SU-DHL-6 (cell line): Measurements from ENCODE around the gene OR7A5.

Experiments
- H2AFZ ChIP-seq: fragments of 200-600 bp; sonication (generic); 2 replicates; pipeline ENCODE4 v1.6.1; 2014; ENCODE audit warnings: low read depth, mild to moderate bottlenecking, moderate library complexity, mixed read lengths, antibody characterized with exemption, low read length; ENCODE audit not compliant: severe bottlenecking
- H3F3A ChIP-seq: fragments of 200-600 bp; shearing (Covaris generic); 2 replicates; pipeline ENCODE4 v1.6.0; 2016; ENCODE audit warnings: antibody characterized with exemption, mild to moderate bottlenecking; ENCODE audit not compliant: insufficient read depth
- H3K27ac ChIP-seq: fragments of 200-600 bp; sonication (generic); 2 replicates; pipeline ENCODE4 v1.5.1; 2016; ENCODE audit warnings: low read depth, mild to moderate bottlenecking, low read length, moderate library complexity, mixed read lengths
- H3K27me3 ChIP-seq: fragments of 200-600 bp; sonication (generic), shearing (Covaris generic); 2 replicates; pipeline ENCODE4 v1.6.0; 2014; ENCODE audit warnings: mild to moderate bottlenecking, low read length
- H3K36me3 ChIP-seq: fragments of 200-600 bp; sonication (generic); 2 replicates; pipeline ENCODE4 v1.6.1; 2014; ENCODE audit warnings: mild to moderate bottlenecking, low read length, mixed read lengths
- H3K4me2 ChIP-seq: fragments of 300-600, 200-600 bp; shearing (Covaris generic), sonication (generic); 2 replicates; pipeline ENCODE4 v1.6.0; 2014; ENCODE audit warnings: low read length, low read depth, mild to moderate bottlenecking; ENCODE audit not compliant: poor library complexity, severe bottlenecking
- H3K4me3 ChIP-seq: fragments of 200-600 bp; sonication (generic); 2 replicates; pipeline ENCODE4 v1.5.1; 2014; ENCODE audit warnings: antibody characterized with exemption, low read length, mild to moderate bottlenecking, mixed read lengths; ENCODE audit not compliant: insufficient read depth, poor library complexity, severe bottlenecking
- H3K79me2 ChIP-seq: fragments of 200-600 bp; sonication (generic); 2 replicates; pipeline ENCODE4 v1.6.1; 2014; ENCODE audit warnings: mild to moderate bottlenecking, low read length, moderate library complexity; ENCODE audit not compliant: insufficient read depth
- H3K9ac ChIP-seq: fragments of 200-600 bp; sonication (generic); 2 replicates; pipeline ENCODE4 v1.7.0; 2014; ENCODE audit warnings: mild to moderate bottlenecking, low read length
- H3K9me2 ChIP-seq: fragments of 200-600 bp; sonication (generic); replicated peaks from 2 replicates; pipeline ENCODE4 v1.6.1; 2014; ENCODE audit warnings: low read length; ENCODE audit not compliant: insufficient read depth
- H3K9me3 ChIP-seq: fragments of 200-600 bp; sonication (generic); 2 replicates; pipeline ENCODE4 v1.6.1; 2014; ENCODE audit warnings: low read length, mixed read lengths; ENCODE audit not compliant: insufficient read depth
- H4K20me1 ChIP-seq: fragments of 200-600 bp; sonication (generic); 2 replicates; pipeline ENCODE4 v1.6.1; 2014; ENCODE audit warnings: low read depth, mild to moderate bottlenecking, antibody characterized with exemption, low read length, moderate library complexity, mixed read lengths
- EZH2phosphoT487 ChIP-seq: fragments of 200-600 bp; sonication (generic), shearing (Covaris generic); conservative IDR thresholded peaks from 2 replicates; pipeline ENCODE4 v1.6.1; 2018; ENCODE audit warnings: mild to moderate bottlenecking, antibody characterized with exemption, low read length, moderate library complexity, mixed read lengths
- TF ChIP-seq, protein P1 (sequence below): fragments of 200-600 bp; sonication (generic); IDR thresholded peaks from one replicate; pipeline ENCODE4 v1.5.1; 2017; ENCODE audit warnings: antibody characterized with exemption, mild to moderate bottlenecking, low read length, moderate library complexity; ENCODE audit not compliant: insufficient read depth, poor library complexity, severe bottlenecking

Gene OR7A5

GRCh38 chr19:14814982-14815652 is 19.9 kb downstream of the OR7A5 start:
- Histone ChIP-seq H3K9me3 (no peaks in the 10 kb centered on the region), H3K27ac (no peak overlapping the region), H3K4me3 (no peak overlapping the region), H3K4me2 (no peak overlapping the region), H3K27me3 (no peaks in the 10 kb centered on the region), H3K79me2 (no peaks in the 10 kb centered on the region), H2AFZ (no peak overlapping the region), H3K9me2 (no peaks in the 10 kb centered on the region), H3F3A (no peaks in the 10 kb centered on the region), H3K36me3 (no peaks in the 10 kb centered on the region), H3K9ac (no peak overlapping the region), H4K20me1 (no peaks in the 10 kb centered on the region)
- no peak for TF ChIP-seq EZH2phosphoT487
- TF ChIP-seq, protein P1, sequence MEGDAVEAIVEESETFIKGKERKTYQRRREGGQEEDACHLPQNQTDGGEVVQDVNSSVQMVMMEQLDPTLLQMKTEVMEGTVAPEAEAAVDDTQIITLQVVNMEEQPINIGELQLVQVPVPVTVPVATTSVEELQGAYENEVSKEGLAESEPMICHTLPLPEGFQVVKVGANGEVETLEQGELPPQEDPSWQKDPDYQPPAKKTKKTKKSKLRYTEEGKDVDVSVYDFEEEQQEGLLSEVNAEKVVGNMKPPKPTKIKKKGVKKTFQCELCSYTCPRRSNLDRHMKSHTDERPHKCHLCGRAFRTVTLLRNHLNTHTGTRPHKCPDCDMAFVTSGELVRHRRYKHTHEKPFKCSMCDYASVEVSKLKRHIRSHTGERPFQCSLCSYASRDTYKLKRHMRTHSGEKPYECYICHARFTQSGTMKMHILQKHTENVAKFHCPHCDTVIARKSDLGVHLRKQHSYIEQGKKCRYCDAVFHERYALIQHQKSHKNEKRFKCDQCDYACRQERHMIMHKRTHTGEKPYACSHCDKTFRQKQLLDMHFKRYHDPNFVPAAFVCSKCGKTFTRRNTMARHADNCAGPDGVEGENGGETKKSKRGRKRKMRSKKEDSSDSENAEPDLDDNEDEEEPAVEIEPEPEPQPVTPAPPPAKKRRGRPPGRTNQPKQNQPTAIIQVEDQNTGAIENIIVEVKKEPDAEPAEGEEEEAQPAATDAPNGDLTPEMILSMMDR, result no peak

DNA sequence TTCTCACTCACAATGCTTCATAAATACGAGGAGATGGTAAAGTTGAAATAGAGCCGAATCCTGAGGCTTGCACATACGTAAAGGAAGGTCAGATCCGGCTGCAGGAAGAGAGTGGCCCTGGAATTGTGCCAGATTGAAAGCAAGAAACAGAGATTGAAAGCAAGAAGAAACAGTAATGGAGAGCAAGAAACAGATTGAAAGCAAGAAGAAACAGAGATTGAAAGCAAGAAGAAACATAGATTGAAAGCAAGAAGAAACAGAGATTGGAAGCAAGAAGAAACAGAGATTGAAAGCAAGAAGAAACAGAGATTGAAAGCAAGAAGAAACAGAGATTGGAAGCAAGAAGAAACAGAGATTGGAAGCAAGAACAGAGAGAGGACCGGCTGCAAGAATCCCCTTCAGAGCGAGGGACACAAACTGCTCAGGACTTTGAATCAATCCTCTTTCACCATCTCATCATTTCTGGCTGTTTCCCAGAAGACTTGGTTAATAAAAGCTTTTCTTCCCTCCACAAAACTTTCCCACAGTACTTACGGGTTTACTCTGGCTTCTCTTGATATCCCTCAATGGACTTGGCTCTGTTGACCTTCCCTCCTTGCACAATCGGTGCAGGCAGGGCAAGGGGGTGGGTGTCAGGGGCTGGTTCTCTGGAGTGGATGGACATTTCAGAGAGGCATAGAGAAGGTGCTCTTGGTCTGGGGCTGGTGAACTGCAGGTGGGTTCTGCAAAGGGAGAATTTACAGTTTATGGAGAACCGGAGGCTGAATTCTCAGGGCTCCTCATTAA is 25.5 kb downstream of the OR7A5 start:
- Histone ChIP-seq H2AFZ (no peak overlapping the region), H3K9me3 (no peaks in the 10 kb centered on the region; the same call in 1 of the 2 replicates), H3K4me2 (no peak overlapping the region)

DNA sequence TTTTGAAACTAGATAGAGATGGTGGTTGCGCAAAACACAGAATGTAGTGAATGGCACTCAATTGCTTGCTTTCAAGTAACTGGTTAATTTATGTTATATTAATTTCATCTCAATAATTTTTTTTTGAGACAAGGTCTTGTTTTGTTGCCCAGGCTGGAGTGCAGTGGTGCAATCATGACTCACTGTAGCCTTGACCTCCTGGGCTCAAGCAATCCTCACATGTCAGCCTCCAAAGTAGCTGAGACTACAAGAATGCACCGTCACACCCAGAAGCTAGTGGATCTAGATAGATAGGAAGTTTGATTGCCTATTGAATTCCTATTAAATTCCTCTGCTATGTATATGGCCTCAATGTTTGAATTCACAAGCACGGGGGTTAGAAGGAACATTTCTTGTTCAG is 30.2 kb downstream of the OR7A5 start:
- Histone ChIP-seq H3K4me3 (no peak overlapping the region), H3K9ac (no peak overlapping the region), H3K27me3 (no peaks in the 10 kb centered on the region), H3K79me2 (no peaks in the 10 kb centered on the region), H3K36me3 (no peaks in the 10 kb centered on the region), H3K27ac (no peak overlapping the region), H4K20me1 (no peaks in the 10 kb centered on the region), H3F3A (no peaks in the 10 kb centered on the region), H3K4me2 (no peak overlapping the region), H3K9me2 (0 out of 2 replicates have a peak, but pooled peaks cover 3% of the 10 kb centered on the region), H3K9me3 (no peaks in the 10 kb centered on the region; the same call in 1 of the 2 replicates), H2AFZ (no peak overlapping the region)
- no peak for TF ChIP-seq EZH2phosphoT487
- TF ChIP-seq, protein P1, result no peak

More for the DNA sequence above, 25.5 kb downstream of the OR7A5 start:
- no peaks in the 10 kb centered on the region for H3F3A ChIP-seq
- no peaks in the 10 kb centered on the region for H3K9me2 ChIP-seq
- H3K4me3 ChIP-seq, result no peak overlapping the region
- no peak overlapping the region for H3K27ac ChIP-seq
- no peak for TF ChIP-seq EZH2phosphoT487
- TF ChIP-seq, protein P1, result no peak
- no peaks in the 10 kb centered on the region for H3K79me2 ChIP-seq
- no peak overlapping the region for H3K9ac ChIP-seq
- no peaks in the 10 kb centered on the region for H3K27me3 ChIP-seq
- no peaks in the 10 kb centered on the region for H3K36me3 ChIP-seq
- H4K20me1 ChIP-seq, result no peaks in the 10 kb centered on the region
